ENCODE results near the gene B3GNT2. TPM values are rescaled to one million over a fixed set of nuclear protein-coding genes. Genes with fewer than 3 reads are reported as not detected.

Gene B3GNT2
- total and polyA plus RNA-seq, 2 donors (not counting 3 experiments of a cell fraction or from before 2014, with no cell fraction given), result 9.5 to 21.2 TPM

DNA sequence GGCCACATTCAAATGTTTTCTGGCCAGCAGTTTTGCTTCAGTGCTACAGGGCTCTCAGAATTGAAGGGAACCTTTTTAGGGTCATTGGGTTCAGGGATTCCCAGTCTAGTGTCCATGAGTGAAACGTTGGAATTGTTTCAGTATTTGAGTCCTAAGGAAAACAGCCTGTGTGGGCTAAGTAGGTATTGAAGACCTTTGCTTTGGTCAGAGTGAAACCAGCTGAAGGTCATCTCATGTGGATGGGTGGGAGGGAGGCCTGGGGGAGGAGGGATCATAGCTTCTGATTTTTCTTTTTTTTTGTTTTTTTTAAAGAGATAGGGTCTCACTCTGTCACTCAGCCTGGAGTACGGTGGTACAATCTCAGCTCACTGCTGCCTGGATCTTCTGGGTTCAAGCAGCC, 20.2 kb downstream of the B3GNT2 start:
- intact Hi-C loops (cut with micrococcal nuclease), result loop anchor here (5.0 kb wide), 1 partner anchor 91 kb away; no protein-coding TSS in a partner anchor
- FAIRE-seq (peak; percentile 8), DNase-seq (ENCODE audit: low read depth, low spot score) (no peak)
- Histone ChIP-seq H3K4me3 (replicated peaks in 1 of 3; ENCODE audit: insufficient read depth in 1 of 3, low read depth in 1 of 3, low read length in 3 of 3) (no peak overlapping the region), H2AFZ (ENCODE audit: low read depth, low read length) (no peak overlapping the region), H3K27me3 (ENCODE audit: control insufficient read depth in 2 of 2, insufficient read depth in 2 of 2, low read length in 2 of 2) (no peaks in the 10 kb centered on the region), H3K79me2 (ENCODE audit: control insufficient read depth, insufficient read depth, low read length) (peaks cover 41% of the 10 kb centered on the region), H3K4me2 (ENCODE audit: insufficient read depth, low read length) (no peak overlapping the region), H3K4me1 (ENCODE audit: control insufficient read depth, extremely low read depth, insufficient read depth, low read length) (peaks cover 31% of the 10 kb centered on the region), H3K36me3 (ENCODE audit: control insufficient read depth in 2 of 2, extremely low read depth in 1 of 2, insufficient read depth in 2 of 2, low read length in 2 of 2) (no peaks in the 10 kb centered on the region), H3K27ac (ENCODE audit: insufficient read depth, low read depth, low read length) (peak overlapping the region; percentile 10), H3K9me1 (replicated peaks; ENCODE audit: control insufficient read depth, extremely low read depth, insufficient read depth, low read length) (no peaks in the 10 kb centered on the region), H4K20me1 (replicated peaks; ENCODE audit: control insufficient read depth, extremely low read depth, insufficient read depth, low read length) (no peaks in the 10 kb centered on the region), H3K9me3 (replicated peaks; ENCODE audit: control insufficient read depth, insufficient read depth, low read length) (no peaks in the 10 kb centered on the region), H3K9ac (replicated peaks; ENCODE audit: extremely low read depth, insufficient read depth, low read length) (no peak overlapping the region)
- dilution Hi-C loops (cut with MboI; ENCODE audit: extremely low pct_ligation_motif_present, low sequenced_read_pairs), result no loop called here
- BruUV-seq (replicated peaks), result no TSS peak
- TF ChIP-seq JUN (IDR thresholded peaks at IDR 0.05; ENCODE audit: borderline replicate concordance, insufficient read depth, insufficient read length, low read depth), result no peak
- TF ChIP-seq FOS (IDR thresholded peaks at IDR 0.05; ENCODE audit: borderline replicate concordance, insufficient read depth, low read length), result no peak
- no peak for TF ChIP-seq MAX (IDR thresholded peaks at IDR 0.05; ENCODE audit: insufficient read depth, insufficient read length)
- no peak for TF ChIP-seq CTCF (IDR thresholded peaks at IDR 0.05; ENCODE audit: extremely low read depth in 1 of 2, insufficient read depth in 1 of 2, low read depth in 1 of 2, low read length in 2 of 2)
- no peak for TF ChIP-seq MYC (IDR thresholded peaks at IDR 0.05; ENCODE audit: low read depth, low read length)
- TF ChIP-seq GATA2 (IDR thresholded peaks at IDR 0.05; ENCODE audit: insufficient read depth, insufficient read length, low read depth, low read length), result no peak
- no peak for TF ChIP-seq POLR2A (IDR thresholded peaks at IDR 0.05; ENCODE audit: low read depth, low read length)
- TF ChIP-seq EZH2 (IDR thresholded peaks at IDR 0.05; ENCODE audit: borderline replicate concordance, low read depth, low read length, severe bottlenecking), result no peak
- no peak for TF ChIP-seq POLR2AphosphoS5 (IDR thresholded peaks at IDR 0.05; ENCODE audit: insufficient read depth, low read depth, low read length)
- ChIA-PET CTCF (interaction anchor here (1.4 to 2.0 kb wide), 3 partner anchors 9 to 44 kb away, joined by 3 to 5 read pairs (median 4); no protein-coding TSS in a partner anchor), POLR2A (no interaction called here)
